Hematopoietic multipotent progenitor cell (in vitro differentiated cells): Measurements from ENCODE around the gene OPTC. TPM values are rescaled to one million over a fixed set of nuclear protein-coding genes. Genes with fewer than 3 reads are reported as not detected.
"Not testable (repeated sequence)": the region's sequence is repeated elsewhere in the genome, so short reads cannot be mapped to it uniquely, and the experiment has no call there.

Source experiments
- DNase-seq, 3 donors: peaks; one replicate each; pipeline ENCODE4 v3.0.0-alpha.2; 2011 to 2015; ENCODE audit warnings: low read depth in 2 of 3, low spot score in 2 of 3
- total RNA-seq: library from RNA; depleted of rRNA; stranded (reverse); fragments of >200 nt; gene quantifications from one replicate; pipeline ENCODE4 v1.2.3, GENCODE V29; 2012

OPTC gene
- total RNA-seq, 1 donor, result not detected

DNA sequence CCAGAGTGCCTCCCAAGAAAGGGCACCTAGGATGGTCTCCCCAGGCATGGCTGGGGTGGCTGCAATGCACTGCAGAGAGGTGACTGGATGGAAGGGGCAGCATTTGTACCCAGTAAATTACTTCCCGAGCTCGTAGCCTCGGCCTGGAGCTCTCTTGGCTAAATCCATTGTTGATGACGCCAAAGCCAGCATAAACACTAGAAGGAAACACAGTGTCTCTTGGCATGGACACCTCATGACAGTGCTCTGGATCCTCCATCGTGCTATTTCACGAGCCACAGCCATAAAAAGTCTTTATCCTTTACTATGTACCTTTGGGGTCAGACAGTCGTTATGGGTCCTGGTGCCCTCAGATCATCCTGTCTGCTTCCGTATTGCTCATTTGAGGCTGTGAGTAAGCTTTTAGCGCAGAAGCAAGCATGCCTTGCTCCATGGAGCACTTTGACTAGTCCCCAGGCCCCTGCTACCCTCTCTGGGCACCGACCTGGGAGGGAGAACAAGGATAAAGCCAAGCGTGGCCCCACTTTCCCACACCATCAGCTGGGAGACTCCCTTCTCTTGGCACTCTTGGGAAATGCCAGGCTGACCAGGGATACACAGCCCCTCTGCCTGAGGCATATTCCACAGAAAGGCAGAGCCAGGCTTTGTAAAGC is 28.7 kb upstream of the OPTC start:
- no peak for DNase-seq

DNA sequence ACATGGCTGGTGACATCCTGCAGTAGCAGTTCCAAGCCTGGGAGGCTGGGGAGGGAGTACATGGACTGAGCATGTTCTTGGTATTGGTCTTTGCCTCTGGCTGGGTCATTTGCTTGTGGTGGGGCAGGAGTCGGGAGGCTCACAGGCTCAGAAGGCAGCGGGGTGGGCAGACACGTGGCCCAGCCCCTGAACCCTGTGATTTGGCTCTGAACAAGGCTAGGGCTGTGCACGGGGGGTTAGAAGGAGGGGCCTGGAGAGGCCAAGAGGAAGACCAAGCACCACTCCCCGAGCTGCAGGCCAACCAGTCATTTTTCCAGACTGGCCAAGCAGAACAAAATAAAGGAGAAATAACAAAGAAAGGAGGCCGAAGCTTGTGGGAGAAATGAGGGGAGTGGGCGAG is 28.0 kb upstream of the OPTC start:
- DNase-seq, result no peak

DNA sequence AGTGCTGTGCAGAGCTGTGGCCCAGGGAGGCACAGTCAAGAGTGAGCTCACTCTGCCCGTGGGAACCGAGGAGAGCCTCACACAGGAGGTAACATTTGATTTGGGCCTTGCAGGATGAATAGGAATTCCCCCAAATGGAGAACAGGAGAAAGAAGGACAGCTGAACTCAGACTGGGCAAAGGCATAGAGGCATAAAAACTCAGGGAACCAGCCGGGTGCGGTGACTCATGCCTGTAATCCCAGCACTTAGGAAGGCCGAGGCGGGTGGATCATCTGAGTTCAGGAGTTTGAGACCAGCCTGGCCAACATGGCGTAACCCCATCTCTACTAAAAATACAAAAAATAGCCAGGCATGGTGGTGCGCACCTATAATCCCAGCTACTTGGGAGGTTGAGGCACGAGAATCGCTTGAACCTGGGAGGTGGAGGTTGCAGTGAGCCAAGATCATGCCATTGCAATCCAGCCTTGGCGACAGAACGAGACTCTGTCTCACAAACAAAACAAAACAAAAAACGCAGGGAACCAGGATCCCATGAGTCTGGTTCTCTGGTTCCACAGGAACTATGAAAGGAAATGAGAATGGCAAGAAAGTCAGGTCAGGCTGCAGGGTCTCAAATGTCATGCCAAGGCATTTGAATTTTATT is 26.9 kb upstream of the OPTC start:
- not testable (repeated sequence) for DNase-seq

GRCh38 chr1:203467550-203467921 is 26.4 kb upstream of the OPTC start:
- no peak for DNase-seq

DNA sequence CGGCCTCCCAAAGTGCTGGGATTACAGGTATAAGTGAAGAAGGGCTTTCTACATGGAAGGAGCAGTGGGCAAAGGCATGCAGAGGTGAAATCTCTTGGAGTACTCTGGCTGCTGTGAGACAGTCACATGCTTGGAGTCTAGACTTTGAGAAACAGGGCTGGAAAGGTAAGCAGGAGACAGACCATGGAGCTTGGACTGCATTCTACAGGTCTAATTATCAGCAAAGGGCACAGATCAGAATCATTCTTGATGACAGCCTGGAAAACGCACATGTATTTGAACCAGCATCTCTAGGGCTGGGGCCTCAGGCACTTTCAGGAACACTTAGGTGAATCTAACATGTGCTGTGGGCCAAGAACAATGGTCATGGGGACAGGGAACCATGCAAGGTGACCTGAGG is 25.6 kb upstream of the OPTC start:
- no peak for DNase-seq

DNA sequence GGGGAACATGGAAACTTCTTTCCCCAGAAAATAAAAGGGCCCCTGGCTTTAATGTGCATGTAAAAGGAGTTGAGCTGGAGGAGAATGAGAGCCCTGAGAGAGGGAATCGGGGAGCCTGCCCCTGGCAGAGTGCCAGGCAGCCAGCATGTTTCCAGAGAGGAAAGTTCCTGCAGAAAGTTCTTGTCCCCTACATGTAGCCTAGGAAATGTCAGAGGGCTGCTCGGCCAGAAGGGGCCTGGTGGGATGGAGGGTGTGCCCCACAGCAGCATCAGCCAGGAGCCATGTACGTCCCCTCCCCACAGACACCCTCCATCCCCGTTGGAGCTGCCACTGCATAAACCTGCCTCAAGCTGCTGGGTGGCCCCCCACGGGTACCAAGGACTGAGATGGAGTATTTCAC is 23.7 kb upstream of the OPTC start:
- DNase-seq, result no peak

DNA sequence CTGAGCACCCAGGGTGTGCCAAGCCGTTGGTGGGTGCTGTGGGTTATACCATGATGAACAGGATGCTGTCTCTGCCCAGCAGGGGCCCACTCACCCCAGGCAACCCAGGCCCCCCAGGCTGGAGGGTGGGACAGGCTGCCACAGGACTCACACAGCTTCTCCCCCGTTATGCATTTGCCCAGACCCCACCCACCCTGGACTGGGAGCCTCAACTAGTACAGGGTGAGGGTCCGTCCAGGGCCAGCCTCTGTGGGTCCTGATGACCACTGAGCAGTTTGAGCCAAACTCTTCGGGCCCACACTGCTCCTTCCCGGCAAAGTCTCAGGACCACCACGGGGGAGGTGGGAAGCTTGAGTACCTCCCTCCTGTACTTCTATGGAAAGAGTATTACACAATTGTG is 22.1 kb upstream of the OPTC start:
- no peak for DNase-seq

GRCh38 chr1:203473281-203473680 is 20.7 kb upstream of the OPTC start:
- DNase-seq, result no peak

DNA sequence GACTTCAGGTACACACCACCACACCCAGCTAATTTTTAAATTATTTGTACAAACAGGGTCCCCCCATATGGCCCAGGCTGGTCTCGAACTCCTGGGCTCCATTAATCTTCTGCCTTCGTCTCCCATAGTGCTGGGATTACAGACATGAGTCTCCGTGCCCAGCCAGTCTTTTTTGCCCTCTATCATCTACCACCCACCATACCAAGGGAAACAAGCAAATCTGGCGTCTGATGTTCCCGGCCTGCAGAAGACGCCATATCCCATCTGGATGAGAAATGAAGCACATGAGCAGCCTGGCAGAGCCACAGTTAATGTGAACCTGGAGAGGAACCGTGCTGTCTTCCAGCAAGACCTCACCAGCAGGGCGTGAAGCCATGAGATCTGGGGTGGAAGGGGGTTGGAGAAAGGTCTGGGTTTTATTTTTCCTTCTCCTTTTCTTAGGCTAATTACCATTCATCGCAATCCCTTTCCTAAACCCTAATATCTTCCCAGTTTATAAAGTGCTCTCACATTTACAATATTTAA is 20.1 kb upstream of the OPTC start:
- no peak for DNase-seq

GRCh38 chr1:203475012-203475981 is 18.7 kb upstream of the OPTC start, which contains the start of gene PRELP:
TSS of gene PRELP (plus strand) at chr1:203475806. CDS start at chr1:203483185, 7,379 bp downstream.
- DNase-seq, result no peak

DNA sequence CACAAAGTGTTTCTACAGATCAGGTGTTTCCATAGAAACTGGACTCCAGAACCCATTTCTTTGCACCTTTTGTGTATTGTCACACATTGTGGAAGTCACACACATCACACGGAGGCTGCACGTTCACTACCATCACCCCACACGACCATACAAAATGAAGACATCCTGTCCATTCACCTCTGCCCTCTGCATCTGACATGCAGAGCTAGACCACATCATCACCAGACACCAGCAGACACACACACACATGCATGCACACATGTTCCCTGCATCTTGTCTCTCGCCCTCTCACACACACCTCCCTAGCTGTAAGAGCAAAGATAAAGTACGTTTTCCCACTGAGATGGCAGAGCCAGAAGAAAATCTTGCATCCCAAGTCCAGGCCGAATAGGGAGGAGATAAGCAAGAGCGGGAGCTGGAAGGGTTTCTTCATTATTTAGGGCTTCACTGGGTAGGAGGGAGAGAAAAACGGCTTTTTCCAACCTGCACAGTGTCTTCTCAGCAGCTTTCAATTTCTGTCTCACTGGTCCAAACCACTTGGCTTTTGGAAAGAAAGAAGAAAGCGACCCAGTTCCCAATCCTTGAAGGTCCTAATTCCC is 17.6 kb upstream of the OPTC start:
- DNase-seq, result no peak

- no peak for DNase-seq
Measured at GRCh38 chr1:203477748-203478147, 16.2 kb upstream of the OPTC start.

DNA sequence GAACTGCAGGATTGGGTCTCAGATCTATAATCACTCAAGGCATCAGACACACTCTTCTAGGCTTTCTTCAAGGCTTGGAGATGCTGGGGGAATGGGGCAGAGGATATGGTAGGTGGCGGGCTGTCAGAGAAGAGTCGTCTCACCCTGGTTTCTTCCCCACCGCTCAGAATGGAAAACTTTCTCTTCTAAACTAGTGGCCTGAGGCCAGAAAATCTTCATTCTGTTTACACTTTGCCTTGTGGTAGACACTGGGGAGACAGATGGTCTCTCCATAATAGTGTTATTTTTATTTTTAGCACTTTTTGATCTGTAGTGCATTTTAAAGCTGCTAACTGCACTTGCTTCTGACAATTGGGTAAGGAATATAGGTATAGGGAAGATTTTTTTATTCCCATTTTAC is 15.7 kb upstream of the OPTC start:
- DNase-seq, result no peak

- DNase-seq, result no peak
Measured at GRCh38 chr1:203478986-203479385, 15.0 kb upstream of the OPTC start.

DNA sequence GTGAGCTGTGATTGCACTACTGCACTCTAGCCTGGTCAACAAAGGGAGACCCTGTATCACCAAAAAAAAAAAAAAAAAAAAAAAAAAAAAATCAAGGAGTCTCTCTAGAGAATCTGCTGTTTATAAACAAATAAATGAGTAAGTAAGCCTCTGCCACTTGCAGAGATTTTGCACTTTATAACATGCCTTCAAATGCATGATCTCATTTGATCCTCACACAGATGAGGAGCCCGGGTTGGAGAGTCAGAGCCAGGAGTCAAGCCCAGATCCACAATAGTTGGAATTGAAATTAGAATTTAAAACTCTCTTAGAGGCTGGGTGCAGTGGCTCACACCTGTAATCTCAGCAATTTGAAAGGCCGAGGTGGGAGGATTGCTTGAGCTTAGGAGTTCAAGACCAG is 14.3 kb upstream of the OPTC start:
- no peak for DNase-seq

DNA sequence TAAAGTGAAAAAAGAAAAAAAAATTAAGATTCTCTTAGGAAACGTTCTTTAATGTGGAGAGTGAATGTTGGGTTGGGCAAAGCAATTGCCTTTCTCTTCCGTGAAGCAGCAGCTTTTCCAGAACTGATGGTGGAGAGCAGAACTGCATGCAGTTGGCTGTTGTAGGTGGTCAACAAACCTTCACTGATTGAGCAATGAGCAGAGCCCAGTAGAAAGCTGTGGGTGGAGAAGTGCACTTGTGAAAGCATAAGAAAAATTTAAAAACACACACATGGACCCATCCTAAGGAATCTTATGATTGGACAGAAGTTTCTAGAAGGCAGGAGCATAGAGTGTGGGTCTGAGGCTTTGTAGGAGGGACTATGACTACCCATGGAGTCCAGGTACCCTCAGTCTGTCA is 13.9 kb upstream of the OPTC start:
- DNase-seq, result no peak

GRCh38 chr1:203480525-203481084 is 13.3 kb upstream of the OPTC start:
- no peak for DNase-seq

DNA sequence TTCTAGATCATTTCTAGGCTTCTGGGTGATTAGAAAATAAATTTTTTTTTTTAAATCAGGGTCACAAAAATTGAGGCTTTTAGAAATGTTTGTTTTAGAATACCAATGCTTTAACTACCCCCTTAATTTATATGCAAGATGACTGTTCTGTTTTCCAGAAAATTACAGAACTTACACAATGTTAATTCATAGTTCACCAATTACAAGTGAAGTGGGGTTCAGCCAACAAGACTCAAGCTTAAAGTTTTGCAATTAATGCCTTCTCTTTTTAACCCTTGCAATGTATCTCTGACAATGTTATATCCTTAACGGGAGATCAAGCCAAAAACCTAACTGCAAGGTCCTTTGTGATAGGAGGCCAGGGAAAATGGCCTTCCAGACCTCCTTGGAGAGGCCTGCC is 12.8 kb upstream of the OPTC start:
- DNase-seq, result no peak

- DNase-seq, result no peak
Measured at GRCh38 chr1:203486618-203487370, 7.2 kb upstream of the OPTC start.

DNA sequence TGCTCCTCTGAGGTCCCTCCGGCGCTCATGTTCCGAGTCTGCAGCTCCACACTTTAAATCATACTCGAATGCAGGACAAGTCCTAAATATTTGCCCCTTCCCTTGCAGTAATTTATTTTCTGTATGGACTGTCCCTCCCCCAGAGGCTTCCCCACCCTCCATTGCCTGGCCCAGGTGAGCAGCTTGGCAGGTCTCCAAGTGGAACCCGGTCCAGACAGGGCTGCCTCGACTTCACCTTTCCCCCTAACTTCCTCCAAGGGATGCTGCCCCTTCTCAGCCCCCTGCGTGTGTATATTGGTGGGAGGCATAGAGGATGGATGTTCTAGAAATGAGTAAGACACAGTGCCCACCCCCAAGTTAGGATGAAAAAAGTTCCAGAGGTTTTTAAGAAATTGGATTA is 5.4 kb upstream of the OPTC start:
- DNase-seq, result no peak
